Loucy (cell line): Measurements from ENCODE around the gene RFXAP.

ENCODE experiments used
- EZH2phosphoT487 ChIP-seq: fragments of 200-600 bp; IDR thresholded peaks from 2 replicates; pipeline ENCODE4 v1.6.1; 2018; ENCODE audit warnings: antibody characterized with exemption, mild to moderate bottlenecking, moderate library complexity, borderline replicate concordance
- TF ChIP-seq, protein P1 (sequence below): fragments of 200-600 bp; sonication (generic); conservative IDR thresholded peaks from 2 replicates; pipeline ENCODE4 v1.5.1; 2014; ENCODE audit warnings: mild to moderate bottlenecking, antibody characterized with exemption, low read length

DNA sequence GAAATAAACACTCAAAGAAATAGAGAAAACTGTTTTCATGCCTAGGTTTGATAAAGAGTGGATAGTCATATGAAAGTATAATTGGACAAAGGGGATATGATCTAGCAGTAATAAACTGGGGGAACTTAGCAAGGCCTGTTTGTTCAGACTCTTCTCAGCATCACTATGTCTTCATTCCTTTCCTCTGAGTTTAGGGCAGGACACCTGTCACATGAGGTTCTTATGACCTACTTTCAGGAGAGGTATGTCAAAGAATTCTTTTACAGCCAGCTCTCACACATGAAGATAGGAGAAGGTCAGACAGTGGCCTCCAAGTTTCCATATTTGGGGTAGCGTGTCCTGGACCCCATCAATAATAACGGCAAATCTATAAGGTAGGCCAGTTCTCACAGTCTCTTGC, 11.4 kb upstream of the RFXAP start:
- TF ChIP-seq, protein P1, sequence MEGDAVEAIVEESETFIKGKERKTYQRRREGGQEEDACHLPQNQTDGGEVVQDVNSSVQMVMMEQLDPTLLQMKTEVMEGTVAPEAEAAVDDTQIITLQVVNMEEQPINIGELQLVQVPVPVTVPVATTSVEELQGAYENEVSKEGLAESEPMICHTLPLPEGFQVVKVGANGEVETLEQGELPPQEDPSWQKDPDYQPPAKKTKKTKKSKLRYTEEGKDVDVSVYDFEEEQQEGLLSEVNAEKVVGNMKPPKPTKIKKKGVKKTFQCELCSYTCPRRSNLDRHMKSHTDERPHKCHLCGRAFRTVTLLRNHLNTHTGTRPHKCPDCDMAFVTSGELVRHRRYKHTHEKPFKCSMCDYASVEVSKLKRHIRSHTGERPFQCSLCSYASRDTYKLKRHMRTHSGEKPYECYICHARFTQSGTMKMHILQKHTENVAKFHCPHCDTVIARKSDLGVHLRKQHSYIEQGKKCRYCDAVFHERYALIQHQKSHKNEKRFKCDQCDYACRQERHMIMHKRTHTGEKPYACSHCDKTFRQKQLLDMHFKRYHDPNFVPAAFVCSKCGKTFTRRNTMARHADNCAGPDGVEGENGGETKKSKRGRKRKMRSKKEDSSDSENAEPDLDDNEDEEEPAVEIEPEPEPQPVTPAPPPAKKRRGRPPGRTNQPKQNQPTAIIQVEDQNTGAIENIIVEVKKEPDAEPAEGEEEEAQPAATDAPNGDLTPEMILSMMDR, result no peak
- TF ChIP-seq EZH2phosphoT487, result no peak
